ENCODE results near the gene KRT5. TPM values are rescaled to one million over a fixed set of nuclear protein-coding genes. Genes with fewer than 3 reads are reported as not detected.
"Not testable (repeated sequence)": the region's sequence is repeated elsewhere in the genome, so short reads cannot be mapped to it uniquely, and the experiment has no call there.

The KRT5 gene
- total and polyA plus RNA-seq, 9 donors = 0.25 to 16.1 (median 1.4) TPM; not detected in 1

GRCh38 chr12:52495389-52495788 lies 24.8 kb downstream of the KRT5 start:
- no peak overlapping the region for H3K4me3 ChIP-seq
- H3K36me3 ChIP-seq = no peaks in the 10 kb centered on the region
- intact Hi-C loops (cut with DNase I) = no loop called here
- no peak for DNase-seq
- no peaks in the 10 kb centered on the region for H3K27me3 ChIP-seq
- H3K27ac ChIP-seq = no peak overlapping the region
- no peak for TF ChIP-seq EP300 (IDR thresholded peaks at IDR 0.05)
- no peak for TF ChIP-seq POLR2A (IDR thresholded peaks at IDR 0.05)
- no peak for TF ChIP-seq CTCF (IDR thresholded peaks at IDR 0.05)
- H3K4me1 ChIP-seq (ENCODE audit: insufficient read depth) = no peaks in the 10 kb centered on the region
- H3K9me3 ChIP-seq = no peaks in the 10 kb centered on the region
- 28 to 36% (median 33%) methylated on average over 3 of the region's 3 CpGs for WGBS, 3 donors

GRCh38 chr12:52494518-52494917 lies 25.7 kb downstream of the KRT5 start:
- no peaks in the 10 kb centered on the region for H3K4me1 ChIP-seq (ENCODE audit: insufficient read depth)
- DNase-seq = peak in 1 of 5 donors; percentile 35
- H3K9me3 ChIP-seq = no peaks in the 10 kb centered on the region
- H3K36me3 ChIP-seq = no peaks in the 10 kb centered on the region
- H3K27ac ChIP-seq = no peak overlapping the region
- 31 to 44% (median 36%) methylated on average over 4 of the region's 4 CpGs for WGBS, 3 donors
- no peak overlapping the region for H3K4me3 ChIP-seq
- TF ChIP-seq EP300 (IDR thresholded peaks at IDR 0.05) (peak; percentile 48), POLR2A (IDR thresholded peaks at IDR 0.05) (no peak)
- H3K27me3 ChIP-seq = no peaks in the 10 kb centered on the region
- intact Hi-C loops (cut with DNase I) = no loop called here

- no peak for TF ChIP-seq EP300 (IDR thresholded peaks at IDR 0.05)
- TF ChIP-seq CTCF (IDR thresholded peaks at IDR 0.05) = no peak
- TF ChIP-seq POLR2A (IDR thresholded peaks at IDR 0.05) = no peak
- Histone ChIP-seq H3K9me3 (no peaks in the 10 kb centered on the region), H3K4me1 (ENCODE audit: insufficient read depth) (no peaks in the 10 kb centered on the region), H3K27ac (no peak overlapping the region), H3K36me3 (no peaks in the 10 kb centered on the region), H3K27me3 (no peaks in the 10 kb centered on the region), H3K4me3 (no peak overlapping the region)
- no peak for DNase-seq
- 79 to 84% (median 81%) methylated on average over 1 of the region's 1 CpG for WGBS, 3 donors
- intact Hi-C loops (cut with DNase I) = no loop called here
Observed at GRCh38 chr12:52494100-52494499, 26.1 kb downstream of the KRT5 start.

GRCh38 chr12:52493172-52493571 lies 27.0 kb downstream of the KRT5 start, which contains the start of gene KRT6A:
Gene KRT6A (minus strand): TSS chr12:52493257. CDS start chr12:52493188, 69 bp downstream.
- Histone ChIP-seq H3K9me3 (no peaks in the 10 kb centered on the region), H3K36me3 (no peaks in the 10 kb centered on the region), H3K27me3 (no peaks in the 10 kb centered on the region), H3K4me3 (no peak within 1 kb of the TSS), H3K27ac (no peak within 1 kb of the TSS), H3K4me1 (ENCODE audit: insufficient read depth) (no peaks in the 10 kb centered on the region)
- no peak for TF ChIP-seq EP300 (IDR thresholded peaks at IDR 0.05)
- no peak for TF ChIP-seq POLR2A (IDR thresholded peaks at IDR 0.05)
- no peak for TF ChIP-seq CTCF (IDR thresholded peaks at IDR 0.05)
- DNase-seq = no peak
- intact Hi-C loops (cut with DNase I) = no loop called here
- WGBS, 3 donors = 86 to 97% (median 93%) methylated on average over 2 of the region's 2 CpGs

GRCh38 chr12:52492405-52492804 lies 27.8 kb downstream of the KRT5 start:
- DNase-seq; H3K4me3 ChIP-seq; H3K9me3 ChIP-seq; H3K27ac ChIP-seq; intact Hi-C loops (cut with DNase I); H3K4me1 ChIP-seq (ENCODE audit: insufficient read depth); H3K27me3 ChIP-seq; H3K36me3 ChIP-seq: not testable (repeated sequence)
- 94 to 99% (median 94%) methylated on average over 6 of the region's 6 CpGs for WGBS, 3 donors

GRCh38 chr12:52491495-52491894 lies 28.7 kb downstream of the KRT5 start:
- H3K9me3 ChIP-seq, DNase-seq: not testable (repeated sequence)

More at GRCh38 chr12:52491495-52491894, 28.7 kb downstream of the KRT5 start:
- intact Hi-C loops (cut with DNase I); H3K27ac ChIP-seq; H3K4me3 ChIP-seq; H3K4me1 ChIP-seq (ENCODE audit: insufficient read depth); H3K36me3 ChIP-seq; H3K27me3 ChIP-seq: not testable (repeated sequence)
- WGBS, 3 donors = 76 to 87% (median 85%) methylated on average over 8 of the region's 8 CpGs

Data from ovary (tissue), 9 donors.